Measurements from ENCODE around the gene HUNK. TPM values are rescaled to one million over a fixed set of nuclear protein-coding genes. Genes with fewer than 3 reads are reported as not detected.

HUNK gene
- total RNA-seq = 1 to 10 TPM in 1 of 4 donors, under 1 TPM in 3; 0.12 to 1.5 (median 0.91) TPM

DNA sequence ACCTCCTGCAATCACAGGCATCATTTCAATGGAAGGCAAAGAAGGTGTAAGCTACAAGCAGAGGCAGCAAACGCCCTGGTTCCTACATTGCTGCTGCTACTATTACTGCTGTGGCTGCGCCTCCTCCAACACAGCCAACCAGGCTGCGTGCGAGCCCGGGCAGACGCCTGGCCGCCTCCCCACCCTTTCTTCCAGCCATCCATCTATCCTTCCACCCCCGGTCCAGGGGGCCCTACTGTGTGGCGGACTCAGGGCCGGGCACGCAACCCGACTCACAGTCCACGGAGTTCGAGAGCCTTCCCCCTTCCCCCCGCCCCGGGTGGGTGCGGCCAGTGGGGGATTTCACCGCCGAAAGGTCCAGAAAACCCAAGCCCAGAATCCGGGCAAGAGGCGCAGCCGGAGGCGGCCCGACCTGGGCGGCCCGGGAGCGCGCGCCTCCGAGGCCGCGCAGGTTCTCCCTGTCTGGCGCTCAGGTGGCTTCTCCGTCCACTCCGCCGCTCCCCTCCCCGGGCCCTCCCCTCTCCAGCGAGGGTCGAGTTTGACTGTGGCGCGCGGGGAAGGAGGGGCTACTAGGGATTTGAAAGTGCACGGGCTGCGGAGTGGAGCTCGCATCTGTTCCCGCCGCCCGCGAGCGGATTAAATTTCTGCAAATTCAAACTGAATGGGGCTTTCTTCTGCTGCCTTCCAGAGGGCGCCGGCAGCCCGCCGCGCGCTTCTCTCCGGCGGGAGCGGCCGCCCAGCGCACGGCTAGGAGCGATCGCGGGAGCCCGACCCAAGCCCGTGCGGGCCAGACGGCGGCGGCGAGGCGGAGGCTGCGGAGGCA lies at the start of gene HUNK:
Gene HUNK (plus strand): TSS at position 569 of the 823 bp plus-strand sequence. CDS start 655 bp downstream, outside the sequence.
- ATAC-seq (ENCODE audit: low FRiP score) (peak; percentile 69), DNase-seq (ENCODE audit: low spot score) (no peak)
- TF ChIP-seq, protein P1, sequence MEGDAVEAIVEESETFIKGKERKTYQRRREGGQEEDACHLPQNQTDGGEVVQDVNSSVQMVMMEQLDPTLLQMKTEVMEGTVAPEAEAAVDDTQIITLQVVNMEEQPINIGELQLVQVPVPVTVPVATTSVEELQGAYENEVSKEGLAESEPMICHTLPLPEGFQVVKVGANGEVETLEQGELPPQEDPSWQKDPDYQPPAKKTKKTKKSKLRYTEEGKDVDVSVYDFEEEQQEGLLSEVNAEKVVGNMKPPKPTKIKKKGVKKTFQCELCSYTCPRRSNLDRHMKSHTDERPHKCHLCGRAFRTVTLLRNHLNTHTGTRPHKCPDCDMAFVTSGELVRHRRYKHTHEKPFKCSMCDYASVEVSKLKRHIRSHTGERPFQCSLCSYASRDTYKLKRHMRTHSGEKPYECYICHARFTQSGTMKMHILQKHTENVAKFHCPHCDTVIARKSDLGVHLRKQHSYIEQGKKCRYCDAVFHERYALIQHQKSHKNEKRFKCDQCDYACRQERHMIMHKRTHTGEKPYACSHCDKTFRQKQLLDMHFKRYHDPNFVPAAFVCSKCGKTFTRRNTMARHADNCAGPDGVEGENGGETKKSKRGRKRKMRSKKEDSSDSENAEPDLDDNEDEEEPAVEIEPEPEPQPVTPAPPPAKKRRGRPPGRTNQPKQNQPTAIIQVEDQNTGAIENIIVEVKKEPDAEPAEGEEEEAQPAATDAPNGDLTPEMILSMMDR (IDR thresholded peaks at IDR 0.05) = no peak

DNA sequence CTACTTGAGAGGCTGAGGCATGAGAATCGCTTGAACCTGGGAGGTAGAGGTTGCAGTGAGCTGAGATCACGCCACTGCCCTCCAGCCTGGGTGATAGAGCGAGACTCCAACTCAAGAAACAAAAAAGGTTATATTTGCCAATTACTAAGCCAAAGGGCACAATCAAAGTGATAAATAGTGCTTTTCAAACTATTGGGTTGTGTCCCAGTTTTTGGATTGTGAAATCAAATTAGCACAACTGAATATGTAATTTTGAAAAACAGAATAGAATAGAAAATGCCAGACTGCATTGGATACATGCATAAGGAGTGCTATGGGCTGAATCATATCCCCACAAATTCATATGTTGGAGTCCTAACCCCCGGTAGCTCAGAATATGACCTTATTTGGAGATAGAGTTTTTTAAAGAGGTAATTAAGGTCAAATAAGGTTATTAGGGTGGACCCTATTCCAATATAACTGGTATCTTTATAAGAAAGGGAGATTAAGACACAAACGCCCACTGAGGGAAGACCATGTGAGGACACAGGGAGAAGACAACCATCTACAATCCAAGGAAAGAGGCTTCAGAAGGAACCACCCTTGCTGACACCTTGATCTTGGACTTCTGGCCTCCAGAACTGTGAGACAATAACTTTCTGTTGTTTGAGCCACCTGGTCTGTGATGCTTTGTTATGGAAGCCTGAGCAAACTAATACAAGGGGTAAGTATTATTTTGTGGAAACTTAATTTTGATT lies 42.9 kb upstream of the HUNK start:
- ATAC-seq (ENCODE audit: low FRiP score) (peak; percentile 74), DNase-seq (ENCODE audit: low spot score) (no peak)
- TF ChIP-seq, protein P1 (IDR thresholded peaks at IDR 0.05) = no peak

DNA sequence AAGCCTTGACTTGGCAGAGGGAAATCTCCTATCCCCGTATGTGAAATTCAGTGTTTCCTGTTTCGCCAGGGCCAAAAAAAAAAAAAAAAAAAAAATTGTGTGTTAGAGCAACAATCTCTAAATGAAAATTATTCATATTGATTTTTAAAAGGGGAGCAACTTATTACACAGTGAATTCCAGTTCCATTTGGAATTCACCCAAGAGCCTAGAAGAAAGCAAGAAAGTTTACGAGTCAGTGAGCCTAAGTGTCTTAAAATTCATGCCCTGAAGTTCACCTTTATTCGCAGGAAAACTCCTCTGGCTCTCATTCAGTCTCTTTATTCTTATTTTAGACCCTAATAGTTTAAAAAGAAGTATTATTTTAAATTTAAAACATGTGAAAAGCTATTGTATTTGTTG lies 42.1 kb upstream of the HUNK start:
- ATAC-seq (ENCODE audit: low FRiP score) (no peak), DNase-seq (ENCODE audit: low spot score) (no peak)
- TF ChIP-seq, protein P1 (IDR thresholded peaks at IDR 0.05) = no peak

DNA sequence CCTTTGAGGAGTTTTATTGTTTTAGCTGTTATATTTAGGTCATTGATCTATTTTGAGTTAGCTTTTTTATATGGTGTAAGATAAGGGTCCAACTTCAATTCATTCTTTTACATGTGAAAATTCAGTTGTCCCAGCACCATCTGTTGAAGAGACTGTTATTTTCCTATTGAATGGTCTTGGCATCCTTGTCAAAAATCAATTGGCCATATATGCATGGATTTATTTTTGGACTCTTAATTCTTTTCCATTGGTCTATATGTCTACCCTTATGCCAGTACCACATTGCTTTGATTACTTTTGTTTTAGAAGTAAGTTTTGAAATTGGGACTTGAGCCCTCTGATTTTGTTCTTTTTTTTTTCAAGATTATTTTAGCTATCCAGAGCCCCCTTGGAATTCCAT lies 35.8 kb upstream of the HUNK start:
- TF ChIP-seq, protein P1 (IDR thresholded peaks at IDR 0.05) = no peak
- DNase-seq (ENCODE audit: low spot score) (no peak), ATAC-seq (ENCODE audit: low FRiP score) (no peak)

DNA sequence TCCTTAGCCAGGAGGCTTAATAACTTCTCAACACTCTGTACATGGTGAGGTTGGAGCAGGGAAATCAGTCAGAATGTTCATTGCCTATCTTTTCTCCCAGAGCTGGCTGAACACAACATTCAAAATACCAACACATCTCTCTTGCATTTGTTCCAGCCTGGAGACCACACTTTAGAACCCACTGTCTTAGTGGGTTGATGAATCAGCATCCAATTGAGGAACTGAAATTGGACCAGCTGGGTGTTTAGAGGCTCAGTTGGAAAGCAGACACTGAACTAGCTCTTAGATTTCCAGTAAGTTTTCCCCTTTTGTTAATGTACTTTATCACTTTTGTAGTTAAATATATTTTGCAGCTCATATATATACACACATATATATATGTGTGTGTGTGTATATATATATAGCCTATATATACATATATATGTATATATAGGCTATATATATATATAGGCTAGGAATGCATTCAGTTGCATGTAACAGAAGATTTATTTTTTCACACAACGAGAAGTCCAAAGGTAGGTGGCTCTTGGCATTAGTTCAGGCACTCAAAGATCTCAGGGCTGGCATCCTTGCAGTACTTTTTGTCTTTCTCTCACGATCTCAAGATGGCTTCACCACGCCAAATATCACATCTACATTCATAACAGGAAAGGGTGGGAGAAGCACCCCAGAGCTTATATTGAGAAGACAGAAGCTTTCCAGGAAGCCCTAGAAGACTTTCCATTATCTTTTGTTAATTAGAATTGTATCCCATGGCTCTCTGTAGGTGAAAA lies 35.0 kb upstream of the HUNK start:
- TF ChIP-seq, protein P1 (IDR thresholded peaks at IDR 0.05) = no peak
- DNase-seq (ENCODE audit: low spot score) = no peak
- no peak for ATAC-seq (ENCODE audit: low FRiP score)

DNA sequence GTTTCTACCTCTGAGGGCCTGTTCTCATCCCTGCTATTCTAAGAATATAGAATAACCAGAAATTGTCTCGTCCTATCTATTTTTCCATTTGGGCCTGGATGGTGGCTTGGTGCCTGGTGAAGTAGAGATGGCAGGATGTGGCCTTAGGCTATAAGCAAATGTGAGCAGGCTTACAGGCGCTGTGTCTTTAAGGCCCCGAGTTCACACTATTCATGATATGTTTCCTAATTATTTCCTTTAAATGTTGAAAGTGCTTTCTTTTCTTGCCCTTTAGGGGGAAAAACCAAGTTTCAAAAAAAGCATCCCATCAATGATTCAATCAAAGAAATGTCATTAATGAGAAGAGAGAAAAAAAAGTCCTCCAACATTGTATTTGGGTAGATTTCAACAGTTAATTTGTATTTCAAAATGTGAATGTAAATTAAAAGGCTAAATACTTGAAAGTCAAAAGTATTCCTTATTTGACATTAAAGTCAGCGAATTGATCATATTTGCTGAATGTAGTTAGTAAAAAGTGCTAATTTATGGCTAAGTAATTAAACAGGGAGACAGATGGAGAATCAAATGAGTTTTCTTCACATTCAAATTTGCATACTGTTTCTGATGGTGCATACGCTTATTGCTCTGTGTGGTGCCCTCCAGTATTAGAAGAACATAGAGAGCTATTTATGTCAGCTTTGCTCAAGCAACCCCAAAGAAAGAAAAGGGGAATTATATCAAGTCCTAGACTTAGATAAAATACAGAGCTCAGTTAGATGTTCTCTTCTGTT lies 34.0 kb upstream of the HUNK start:
- TF ChIP-seq, protein P1 (IDR thresholded peaks at IDR 0.05) = no peak
- ATAC-seq (ENCODE audit: low FRiP score) = no peak
- no peak for DNase-seq (ENCODE audit: low spot score)
